ENCODE results near the gene TENM3.

The TENM3 gene

GRCh38 chr4:182538031-182538430 lies 294.8 kb downstream of the TENM3 start:
- TF ChIP-seq CTCF (IDR thresholded peaks at IDR 0.05; ENCODE audit: insufficient read depth, missing control alignments), result no peak
- FAIRE-seq, result no peak

GRCh38 chr4:182540496-182540895 lies 297.3 kb downstream of the TENM3 start:
- DNase-seq (ENCODE audit: insufficient read length, low spot score) (no peak), FAIRE-seq (no peak)
- TF ChIP-seq CTCF (IDR thresholded peaks at IDR 0.05; ENCODE audit: insufficient read depth, missing control alignments), result no peak

More at GRCh38 chr4:182538031-182538430, 294.8 kb downstream of the TENM3 start:
- DNase-seq (ENCODE audit: insufficient read length, low spot score), result no peak

GRCh38 chr4:182547435-182547834 lies 304.2 kb downstream of the TENM3 start:
- no peak for DNase-seq (ENCODE audit: insufficient read length, low spot score)
- FAIRE-seq, result no peak
- no peak for TF ChIP-seq CTCF (IDR thresholded peaks at IDR 0.05; ENCODE audit: insufficient read depth, missing control alignments)

GRCh38 chr4:182548156-182548555 lies 305.0 kb downstream of the TENM3 start:
- DNase-seq (ENCODE audit: insufficient read length, low spot score) (no peak), FAIRE-seq (no peak)
- no peak for TF ChIP-seq CTCF (IDR thresholded peaks at IDR 0.05; ENCODE audit: insufficient read depth, missing control alignments)

- FAIRE-seq (no peak), DNase-seq (ENCODE audit: insufficient read length, low spot score) (no peak)
- no peak for TF ChIP-seq CTCF (IDR thresholded peaks at IDR 0.05; ENCODE audit: insufficient read depth, missing control alignments)
These were observed 306.2 kb downstream of the TENM3 start for GRCh38 chr4:182549356-182549755.

- DNase-seq (ENCODE audit: insufficient read length, low spot score), result no peak
- no peak for FAIRE-seq
- TF ChIP-seq CTCF (IDR thresholded peaks at IDR 0.05; ENCODE audit: insufficient read depth, missing control alignments), result no peak
These were observed 309.7 kb downstream of the TENM3 start for GRCh38 chr4:182552948-182553347.

- FAIRE-seq (no peak), DNase-seq (ENCODE audit: insufficient read length, low spot score) (no peak)
- no peak for TF ChIP-seq CTCF (IDR thresholded peaks at IDR 0.05; ENCODE audit: insufficient read depth, missing control alignments)
These were observed 310.5 kb downstream of the TENM3 start for GRCh38 chr4:182553653-182554052.

Measured in D721Med (cell line).